Dermis lymphatic vessel endothelial cell (primary cell): ENCODE data around the gene RFXAP. TPM values are rescaled to one million over a fixed set of nuclear protein-coding genes. Genes with fewer than 3 reads are reported as not detected.

Experiments
- total RNA-seq: library from RNA; depleted of rRNA; stranded (reverse); fragments of >200 nt; gene quantifications from 2 replicates; pipeline ENCODE4 v1.2.1, GENCODE V29; 2014

RFXAP gene, protein sequence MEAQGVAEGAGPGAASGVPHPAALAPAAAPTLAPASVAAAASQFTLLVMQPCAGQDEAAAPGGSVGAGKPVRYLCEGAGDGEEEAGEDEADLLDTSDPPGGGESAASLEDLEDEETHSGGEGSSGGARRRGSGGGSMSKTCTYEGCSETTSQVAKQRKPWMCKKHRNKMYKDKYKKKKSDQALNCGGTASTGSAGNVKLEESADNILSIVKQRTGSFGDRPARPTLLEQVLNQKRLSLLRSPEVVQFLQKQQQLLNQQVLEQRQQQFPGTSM
- 0.65 and 1.0 TPM in 2 replicates for total RNA-seq

DNA sequence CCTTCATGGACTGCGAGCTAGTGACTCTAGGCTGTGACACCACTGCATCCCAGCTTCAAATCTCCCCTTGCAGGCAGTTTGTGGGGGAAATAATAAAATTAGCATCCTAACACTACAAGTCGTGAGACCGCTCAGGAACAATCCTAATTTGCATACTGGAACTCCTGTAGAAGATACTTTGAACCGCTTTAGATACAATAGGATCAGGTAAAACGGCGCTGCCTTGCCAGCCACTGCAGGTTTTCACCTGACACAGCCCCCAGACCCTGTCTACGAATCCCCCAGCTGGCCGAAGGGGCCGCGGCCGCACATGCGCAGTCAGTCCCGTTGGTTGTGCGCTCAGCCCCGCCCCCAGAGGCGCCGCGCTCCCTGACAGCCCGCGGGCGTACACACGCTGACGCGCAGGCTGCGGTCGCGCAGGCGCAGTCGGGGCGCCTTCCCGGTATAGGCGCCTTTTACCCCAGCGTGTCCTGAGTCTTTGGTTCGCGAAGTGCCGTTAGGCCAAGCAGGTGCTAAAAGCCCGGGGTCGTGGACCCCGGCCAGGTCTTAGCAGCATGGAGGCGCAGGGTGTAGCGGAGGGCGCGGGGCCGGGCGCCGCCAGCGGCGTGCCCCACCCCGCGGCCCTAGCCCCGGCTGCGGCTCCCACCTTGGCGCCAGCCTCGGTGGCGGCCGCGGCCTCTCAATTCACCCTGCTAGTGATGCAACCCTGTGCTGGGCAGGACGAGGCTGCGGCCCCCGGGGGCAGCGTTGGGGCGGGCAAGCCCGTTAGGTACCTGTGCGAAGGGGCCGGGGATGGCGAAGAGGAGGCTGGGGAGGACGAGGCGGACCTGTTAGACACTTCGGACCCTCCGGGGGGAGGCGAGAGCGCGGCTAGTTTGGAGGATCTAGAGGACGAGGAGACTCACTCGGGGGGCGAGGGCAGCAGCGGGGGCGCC lies at the start of gene RFXAP:
TSS of gene RFXAP (plus strand) at position 419 of the 935 bp plus-strand sequence. CDS start at position 555, 136 bp downstream.

Other genes starting within 250 kb of the RFXAP start
- gene SERTM1, start 145.2 kb upstream of the RFXAP start, total RNA-seq: 0.09 TPM in 1 of 2 replicates, not detected in the other
- 26.9 and 27.8 TPM in 2 replicates for gene SMAD9, start 101.0 kb downstream of the RFXAP start, total RNA-seq
- 50.7 and 52.6 TPM in 2 replicates for gene ALG5, start 180.1 kb downstream of the RFXAP start, total RNA-seq
- 15.4 and 21.8 TPM in 2 replicates for gene EXOSC8, start 181.6 kb downstream of the RFXAP start, total RNA-seq
- gene SUPT20H, start 240.5 kb downstream of the RFXAP start, total RNA-seq: 25.4 and 33.9 TPM in 2 replicates